Right lobe of liver (tissue), 6 donors: ENCODE results near the gene GALNT8. TPM values are rescaled to one million over a fixed set of nuclear protein-coding genes. Genes with fewer than 3 reads are reported as not detected.

Experiments used
- ATAC-seq, 4 donors: fragments of 200-7000 bp; cut with Tn5 transposase; one replicate each; pipeline ENCODE4 v1.9.1; 2020; ENCODE audit warnings: mild to moderate bottlenecking in 4 of 4, moderate library complexity in 4 of 4
- DNase-seq, 3 donors: peaks; one replicate each; pipeline ENCODE4 v3.0.0-alpha.2; 2020
- H3K27ac ChIP-seq, 3 donors: fragments of 200-600 bp; one replicate each; pipeline ENCODE4 v1.8.0; 2022
- H3K27me3 ChIP-seq, 2 donors: fragments of 200-600 bp; one replicate each; pipeline ENCODE4 v1.8.0; 2022
- H3K36me3 ChIP-seq, 4 donors: fragments of 200-600 bp; sonication (generic) in 1 of 4; one replicate each; pipeline versions ENCODE4 v1.5.1 to v1.8.0; 2017 to 2022; ENCODE audit warnings: control low read depth in 1 of 4
- H3K4me1 ChIP-seq, 4 donors: fragments of 200-600 bp; sonication (generic) in 1 of 4; one replicate each; pipeline versions ENCODE4 v1.5.1 to v1.8.0; 2017 to 2022; ENCODE audit warnings: control low read depth in 1 of 4
- H3K4me3 ChIP-seq, 3 donors: fragments of 200-600 bp; one replicate each; pipeline ENCODE4 v1.8.0; 2022
- H3K9me3 ChIP-seq, 4 donors: fragments of 200-600 bp; sonication (generic) in 1 of 4; one replicate each; pipeline versions ENCODE4 v1.5.1 to v1.8.0; 2017 to 2022; ENCODE audit warnings: control low read depth in 1 of 4
- CTCF ChIP-seq, 4 donors: fragments of 200-600 bp in 3 of 4; fragments of 450-650 bp in 1 of 4; IDR thresholded peaks; one replicate each; pipeline versions ENCODE4 v1.5.1 to v1.8.0; 2016 to 2022; ENCODE audit warnings: antibody characterized with exemption in 4 of 4, mild to moderate bottlenecking in 2 of 4
- POLR2A ChIP-seq: fragments of 450-650 bp; IDR thresholded peaks from one replicate; pipeline ENCODE4 v1.6.1; 2017; ENCODE audit warnings: antibody characterized with exemption, mild to moderate bottlenecking
- WGBS: methylation state at CpG from one replicate; pipeline ENCODE4 v1.1.6; 2018; ENCODE audit warnings: low coverage, low lambda C conversion rate; ENCODE audit not compliant: insufficient coverage; ENCODE audit errors: missing lambda C conversion rate; 5-methylcytosine and 5-hydroxymethylcytosine counted together
- intact Hi-C, 2 donors: fragments of 100-400 bp; cut with DNase I; formaldehyde crosslinking; loops; one replicate each; pipeline versions ENCODE4 v1.11.2 to v1.14.1; 2022
- total RNA-seq, 6 experiments: library from RNA; depleted of rRNA in 2 of 6; stranded (reverse); fragments of >200 nt in 2 of 6; fragmentation: NEBNext Ultra II Directional in 3 of 6; extraction: Animal tissue kit (Norgen Biotek cat#: 25700) in 3 of 6; gene quantifications; one replicate each; pipeline versions ENCODE4 v1.1.0 to v1.2.4, GENCODE V29; 2016 to 2023
- donor health status: DM: no; HTN: yes; CAD: no.
- donor health status: DM: no; HTN: no; CAD: no.
- donor health status: DM: no; HTN: no; CAD: no.
- donor health status: DM: no; HTN: yes; CAD: no.
- donor health status: DM: no; HTN: yes; CAD: no.

The GALNT8 gene
- total RNA-seq, 6 experiments from 2014 or later = 0.09 to 0.37 (median 0.11) TPM; not detected in 2

GRCh38 chr12:4809449-4810218 lies 89.4 kb downstream of the GALNT8 start:
- DNase-seq (no peak), ATAC-seq (peak in 1 of 4 donors; percentile 28)
- Histone ChIP-seq H3K9me3 (no peaks in the 10 kb centered on the region), H3K36me3 (no peaks in the 10 kb centered on the region), H3K4me1 (peaks cover 0 to 7% (median 0%) of the 10 kb centered on the region in 4 donors), H3K27ac (no peak overlapping the region), H3K4me3 (peak overlapping the region in 1 of 3 donors; percentile 24), H3K27me3 (peaks cover 0 to 9% of the 10 kb centered on the region in 2 donors)
- 0% methylated on average over 22 of the region's 80 CpGs for WGBS
- intact Hi-C loops = no loop called here
- TF ChIP-seq POLR2A = no peak
- no peak for TF ChIP-seq CTCF (IDR thresholded peaks at IDR 0.05)

GRCh38 chr12:4810219-4810671 lies 90.0 kb downstream of the GALNT8 start:
- no peak for DNase-seq
- Histone ChIP-seq H3K4me1 (peaks cover 0 to 7% (median 0%) of the 10 kb centered on the region in 4 donors), H3K4me3 (no peak overlapping the region), H3K36me3 (no peaks in the 10 kb centered on the region), H3K27me3 (peaks cover 0 to 9% of the 10 kb centered on the region in 2 donors), H3K9me3 (no peaks in the 10 kb centered on the region), H3K27ac (no peak overlapping the region)
- 69% methylated on average over 5 of the region's 34 CpGs for WGBS
- TF ChIP-seq CTCF (IDR thresholded peaks at IDR 0.05) (no peak), POLR2A (no peak)
- intact Hi-C loops = no loop called here
- ATAC-seq = no peak

- 43% methylated on average over 4 of the region's 4 CpGs for WGBS
These were observed 92.6 kb downstream of the GALNT8 start for GRCh38 chr12:4812624-4813327.

DNA sequence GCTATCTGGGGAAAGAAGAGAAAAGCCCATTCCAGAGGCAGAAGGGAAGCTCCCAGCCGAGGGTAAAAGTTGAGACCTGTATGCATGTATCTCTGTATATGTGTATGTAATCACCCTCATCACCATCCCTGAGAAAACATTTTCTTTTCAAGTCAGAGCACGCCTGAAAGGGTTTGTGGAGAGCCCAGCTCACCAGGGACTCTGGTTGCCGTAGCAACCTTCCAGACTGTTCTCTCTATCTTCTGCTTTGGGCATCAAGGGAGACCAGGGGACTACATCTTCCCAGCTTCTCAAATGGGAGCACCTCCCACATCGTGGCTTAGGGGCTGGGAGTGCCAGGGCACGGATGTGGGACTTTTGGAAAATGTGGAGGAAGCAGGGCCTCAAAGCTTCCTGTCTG lies 93.5 kb downstream of the GALNT8 start:
- DNase-seq = no peak
- TF ChIP-seq POLR2A (no peak), CTCF (IDR thresholded peaks at IDR 0.05) (no peak)
- WGBS = 42% methylated on average over 5 of the region's 5 CpGs
- Histone ChIP-seq H3K4me1 (peaks cover 0 to 7% (median 0%) of the 10 kb centered on the region in 4 donors), H3K36me3 (no peaks in the 10 kb centered on the region), H3K27me3 (peaks cover 0 to 9% of the 10 kb centered on the region in 2 donors), H3K9me3 (no peaks in the 10 kb centered on the region), H3K27ac (no peak overlapping the region), H3K4me3 (no peak overlapping the region)
- no peak for ATAC-seq
- intact Hi-C loops = no loop called here

More at GRCh38 chr12:4812624-4813327, 92.6 kb downstream of the GALNT8 start:
- no peak for DNase-seq
- Histone ChIP-seq H3K4me1 (peaks cover 0 to 7% (median 0%) of the 10 kb centered on the region in 4 donors), H3K36me3 (no peaks in the 10 kb centered on the region), H3K27ac (no peak overlapping the region), H3K27me3 (peaks cover 0 to 9% of the 10 kb centered on the region in 2 donors), H3K9me3 (no peaks in the 10 kb centered on the region), H3K4me3 (no peak overlapping the region)
- TF ChIP-seq CTCF (IDR thresholded peaks at IDR 0.05) (no peak), POLR2A (no peak)
- intact Hi-C loops = no loop called here
- ATAC-seq = no peak
